Karpas-422 (cell line): ENCODE data around the gene ZNF701. TPM values are rescaled to one million over a fixed set of nuclear protein-coding genes. Genes with fewer than 3 reads are reported as not detected.
"Not testable (repeated sequence)": the region's sequence is repeated elsewhere in the genome, so short reads cannot be mapped to it uniquely, and the experiment has no call there.

Source experiments
- DNase-seq: peaks from one replicate; pipeline ENCODE4 v3.0.0-alpha.2; 2015
- H2AFZ ChIP-seq: fragments of 200-600 bp; sonication (generic); 2 replicates; pipeline ENCODE4 v1.6.1; 2014; ENCODE audit warnings: antibody characterized with exemption, low read length, mixed read lengths
- H3K27ac ChIP-seq: fragments of 200-600 bp; sonication (generic); 2 replicates; pipeline ENCODE4 v1.5.1; 2014; ENCODE audit warnings: mild to moderate bottlenecking, low read length, moderate library complexity
- H3K27me3 ChIP-seq: fragments of 200-600 bp; sonication (generic); 2 replicates; pipeline ENCODE4 v1.6.1; 2014; ENCODE audit warnings: low read length, mixed read lengths
- H3K36me3 ChIP-seq: fragments of 200-600 bp; sonication (generic); 2 replicates; pipeline ENCODE4 v1.6.1; 2014; ENCODE audit warnings: low read length, mixed read lengths; ENCODE audit not compliant: insufficient read depth
- H3K4me1 ChIP-seq: fragments of 200-600 bp; sonication (generic); 2 replicates; pipeline ENCODE4 v1.6.1; 2014; ENCODE audit warnings: mild to moderate bottlenecking, low read length, mixed read lengths
- H3K4me2 ChIP-seq: fragments of 200-600 bp; sonication (generic); 2 replicates; pipeline ENCODE4 v1.6.1; 2014; ENCODE audit warnings: low read length, low read depth, mild to moderate bottlenecking; ENCODE audit not compliant: poor library complexity, severe bottlenecking
- H3K4me3 ChIP-seq: fragments of 200-600 bp; sonication (generic); 2 replicates; pipeline ENCODE4 v1.5.1; 2014; ENCODE audit warnings: mild to moderate bottlenecking, antibody characterized with exemption, low read length, mixed read lengths
- H3K79me2 ChIP-seq: fragments of 200-600 bp; sonication (generic); 2 replicates; pipeline ENCODE4 v1.6.1; 2014; ENCODE audit warnings: mild to moderate bottlenecking, low read length, mixed read lengths
- H3K9ac ChIP-seq: fragments of 200-600 bp; sonication (generic); 2 replicates; pipeline ENCODE4 v1.6.0; 2014; ENCODE audit warnings: low read length
- H3K9me2 ChIP-seq: fragments of 200-600 bp; sonication (generic), shearing (Covaris generic); replicated peaks from 2 replicates; pipeline ENCODE4 v1.6.0; 2014; ENCODE audit warnings: mild to moderate bottlenecking, low read length, moderate library complexity; ENCODE audit not compliant: insufficient read depth
- H3K9me3 ChIP-seq: fragments of 300-700, 200-600 bp; sonication (generic); 2 replicates; pipeline ENCODE4 v1.6.1; 2014; ENCODE audit warnings: low read length, mixed read lengths
- H4K20me1 ChIP-seq: fragments of 200-600 bp; sonication (generic); 2 replicates; pipeline ENCODE4 v1.6.1; 2014; ENCODE audit warnings: mild to moderate bottlenecking, antibody characterized with exemption, low read length, low read depth; ENCODE audit not compliant: insufficient read depth
- total RNA-seq: library from RNA; depleted of rRNA; stranded (reverse); fragments of >200 nt; shearing (Covaris generic); gene quantifications from 2 replicates; pipeline ENCODE4 v1.2.3, GENCODE V29; 2014; ENCODE audit warnings: low replicate concordance

ZNF701 gene
- total RNA-seq, 1 experiment from 2014 or later: 43.8 TPM

DNA sequence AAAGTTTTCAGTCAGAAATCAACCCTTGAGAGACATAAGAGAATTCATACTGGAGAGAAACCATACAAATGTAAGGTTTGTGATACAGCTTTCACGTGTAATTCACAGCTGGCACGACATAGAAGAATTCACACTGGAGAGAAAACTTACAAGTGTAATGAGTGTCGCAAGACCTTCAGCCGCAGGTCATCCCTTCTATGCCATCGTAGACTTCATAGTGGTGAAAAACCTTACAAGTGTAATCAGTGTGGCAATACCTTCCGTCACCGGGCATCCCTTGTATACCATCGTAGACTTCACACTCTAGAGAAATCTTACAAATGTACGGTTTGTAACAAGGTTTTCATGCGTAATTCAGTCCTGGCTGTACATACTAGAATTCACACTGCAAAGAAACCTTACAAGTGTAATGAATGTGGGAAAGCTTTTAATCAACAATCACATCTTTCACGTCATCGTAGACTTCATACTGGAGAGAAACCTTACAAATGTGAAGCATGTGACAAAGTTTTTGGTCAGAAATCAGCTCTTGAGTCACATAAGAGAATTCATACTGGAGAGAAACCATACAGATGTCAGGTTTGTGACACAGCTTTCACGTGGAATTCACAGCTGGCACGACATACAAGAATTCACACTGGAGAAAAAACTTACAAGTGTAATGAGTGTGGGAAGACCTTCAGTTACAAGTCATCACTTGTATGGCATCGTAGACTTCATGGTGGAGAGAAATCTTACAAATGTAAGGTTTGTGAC, 15.7 kb upstream of the ZNF701 start:
- no peak overlapping the region for H3K27ac ChIP-seq
- no peak overlapping the region for H2AFZ ChIP-seq
- no peak overlapping the region for H3K9ac ChIP-seq
- no peak overlapping the region for H3K4me3 ChIP-seq
- H3K9me3 ChIP-seq: peaks cover 63% of the 10 kb centered on the region
- H4K20me1 ChIP-seq: no peaks in the 10 kb centered on the region
- H3K4me1 ChIP-seq: no peaks in the 10 kb centered on the region
- no peaks in the 10 kb centered on the region for H3K9me2 ChIP-seq
- no peak for DNase-seq
- peaks cover 30% of the 10 kb centered on the region for H3K79me2 ChIP-seq
- no peaks in the 10 kb centered on the region for H3K27me3 ChIP-seq
- peaks cover 88% of the 10 kb centered on the region for H3K36me3 ChIP-seq
- H3K4me2 ChIP-seq: no peak overlapping the region

DNA sequence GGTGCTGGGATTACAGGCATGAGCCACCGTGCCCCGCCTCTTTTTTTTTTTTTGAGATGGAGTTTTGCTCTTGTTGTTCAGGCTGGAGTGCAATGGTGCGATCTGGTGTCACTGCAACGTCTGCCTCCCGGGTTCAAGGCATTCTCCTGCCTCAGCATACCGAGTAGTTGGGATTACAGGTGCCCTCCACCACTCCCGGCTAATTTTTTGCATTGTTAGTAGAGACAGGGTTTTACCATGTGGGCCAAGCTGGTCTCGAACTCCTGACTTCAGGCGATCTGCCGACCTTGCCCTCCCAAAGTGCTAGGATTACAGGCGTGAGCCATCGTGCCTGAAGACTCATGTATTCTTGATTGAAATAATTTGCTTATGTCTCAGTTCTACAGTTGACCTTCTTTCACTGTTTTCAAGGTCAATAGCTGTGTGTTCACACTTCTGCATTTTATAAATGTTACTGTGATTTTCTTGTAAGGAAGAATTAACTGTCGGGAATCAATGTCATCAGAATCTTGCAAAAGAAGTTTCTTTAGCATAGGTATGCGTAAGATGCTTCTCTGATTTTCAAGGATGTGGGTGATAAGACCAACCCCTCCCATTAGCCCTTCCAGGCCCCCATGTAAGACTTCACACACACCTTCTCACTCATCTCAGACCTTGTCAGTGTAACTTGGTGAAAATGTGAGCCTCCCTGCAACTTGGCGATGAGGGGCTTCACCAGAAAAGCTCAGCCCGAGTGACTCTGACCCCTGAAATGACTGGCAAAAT, 12.7 kb upstream of the ZNF701 start:
- Histone ChIP-seq H4K20me1 (no peaks in the 10 kb centered on the region), H3K4me3 (no peak overlapping the region), H3K9me3 (peaks cover 46% of the 10 kb centered on the region), H3K9ac (no peak overlapping the region), H3K4me1 (no peaks in the 10 kb centered on the region), H3K79me2 (peaks cover 31% of the 10 kb centered on the region), H3K9me2 (no peaks in the 10 kb centered on the region), H3K4me2 (no peak overlapping the region), H2AFZ (no peak overlapping the region), H3K27ac (no peak overlapping the region), H3K27me3 (no peaks in the 10 kb centered on the region), H3K36me3 (peaks cover 84% of the 10 kb centered on the region)
- DNase-seq: no peak

DNA sequence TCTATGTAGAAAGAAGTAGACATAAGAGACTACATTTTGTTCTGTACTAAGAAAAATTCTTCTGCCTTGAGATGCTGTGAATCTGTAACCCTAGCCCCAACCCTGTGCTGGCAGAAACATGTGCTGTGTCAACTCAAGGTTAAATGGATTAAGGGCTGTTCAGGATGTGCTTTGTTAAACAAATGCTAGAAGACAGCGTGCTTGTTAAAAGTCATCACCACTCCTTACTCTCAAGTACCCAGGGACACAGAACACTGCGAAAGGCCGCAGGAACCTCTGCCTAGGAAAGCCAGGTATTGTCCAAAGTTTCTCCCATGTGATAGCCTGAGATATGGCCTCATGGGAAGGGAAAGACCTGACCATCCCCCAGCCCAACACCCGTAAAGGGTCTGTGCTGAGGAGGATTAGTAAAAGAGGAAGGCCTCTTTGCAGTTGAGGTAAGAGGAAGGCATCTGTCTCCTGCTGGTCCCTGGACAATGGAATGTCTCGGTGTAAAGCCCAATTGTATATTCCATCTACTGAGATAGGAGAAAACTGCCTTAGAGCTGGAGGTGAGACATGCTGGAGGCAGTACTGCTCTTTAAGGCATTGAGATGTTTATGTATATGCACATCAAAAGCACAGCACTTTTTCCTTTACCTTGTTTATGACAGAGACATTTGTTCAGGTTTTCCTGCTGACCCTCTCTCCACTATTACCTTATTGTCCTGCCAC, 11.2 kb upstream of the ZNF701 start:
- H2AFZ ChIP-seq, H4K20me1 ChIP-seq, H3K9ac ChIP-seq, H3K4me1 ChIP-seq, H3K27ac ChIP-seq, H3K4me3 ChIP-seq, DNase-seq, H3K9me2 ChIP-seq, H3K4me2 ChIP-seq, H3K27me3 ChIP-seq: not testable (repeated sequence)
- peaks cover 31% of the 10 kb centered on the region for H3K79me2 ChIP-seq
- peaks cover 32% of the 10 kb centered on the region for H3K9me3 ChIP-seq
- H3K36me3 ChIP-seq: peaks cover 83% of the 10 kb centered on the region

DNA sequence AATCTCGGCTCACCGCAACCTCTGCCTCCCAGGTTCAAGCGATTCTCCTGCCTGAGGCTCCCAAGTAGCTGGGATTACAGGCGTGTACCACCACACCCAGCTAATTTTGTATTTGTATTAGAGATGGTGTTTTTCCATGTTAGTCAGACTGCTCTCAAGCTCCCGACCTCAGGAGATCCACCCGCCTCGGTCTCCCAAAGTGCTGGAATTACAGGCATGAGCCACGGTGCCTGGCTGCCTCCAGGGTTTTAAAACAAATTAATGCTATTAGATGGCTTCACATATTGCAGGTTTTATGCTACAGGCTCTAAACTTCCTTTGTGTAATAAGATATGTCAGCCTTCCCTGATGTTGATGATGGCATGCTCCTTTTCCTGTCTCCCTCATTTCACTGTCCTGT, 8.5 kb upstream of the ZNF701 start:
- not testable (repeated sequence) for H2AFZ ChIP-seq, H3K9ac ChIP-seq, H4K20me1 ChIP-seq, H3K27ac ChIP-seq, H3K4me3 ChIP-seq, H3K4me1 ChIP-seq, H3K9me2 ChIP-seq, DNase-seq, H3K4me2 ChIP-seq, H3K27me3 ChIP-seq
- Histone ChIP-seq H3K79me2 (peaks cover 26% of the 10 kb centered on the region), H3K36me3 (peaks cover 63% of the 10 kb centered on the region), H3K9me3 (peaks cover 11% of the 10 kb centered on the region; the same call in 1 of the 2 replicates)

DNA sequence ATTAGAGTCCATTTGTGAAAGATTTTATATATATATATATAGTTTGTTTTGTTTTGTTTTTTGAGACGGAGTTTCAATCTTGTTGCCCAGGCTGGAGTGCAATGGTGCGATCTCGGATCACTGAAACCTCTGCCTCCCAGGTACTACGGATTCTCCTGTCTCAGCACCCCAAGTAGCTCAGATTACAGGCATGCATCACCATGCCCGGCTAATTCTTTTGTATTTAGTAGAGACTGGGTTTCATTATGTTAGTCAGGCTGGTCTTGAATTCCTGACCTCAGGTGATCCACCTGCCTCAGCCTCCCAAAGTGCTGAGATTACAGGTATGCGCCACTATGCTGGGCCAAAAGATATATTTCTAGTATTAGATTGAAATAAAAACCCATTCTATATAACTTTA, 4.0 kb upstream of the ZNF701 start:
- no peaks in the 10 kb centered on the region for H3K27me3 ChIP-seq
- H3K79me2 ChIP-seq: peaks cover 10% of the 10 kb centered on the region
- H3K9ac ChIP-seq: no peak overlapping the region
- peaks cover 27% of the 10 kb centered on the region for H3K36me3 ChIP-seq
- DNase-seq: no peak
- H3K9me2 ChIP-seq: no peaks in the 10 kb centered on the region
- peaks cover 12% of the 10 kb centered on the region for H3K4me1 ChIP-seq
- H3K4me3 ChIP-seq: no peak overlapping the region
- H2AFZ ChIP-seq: no peak overlapping the region
- H3K9me3 ChIP-seq: no peaks in the 10 kb centered on the region; the same call in 1 of the 2 replicates
- no peak overlapping the region for H3K4me2 ChIP-seq
- no peak overlapping the region for H3K27ac ChIP-seq
- no peaks in the 10 kb centered on the region for H4K20me1 ChIP-seq

DNA sequence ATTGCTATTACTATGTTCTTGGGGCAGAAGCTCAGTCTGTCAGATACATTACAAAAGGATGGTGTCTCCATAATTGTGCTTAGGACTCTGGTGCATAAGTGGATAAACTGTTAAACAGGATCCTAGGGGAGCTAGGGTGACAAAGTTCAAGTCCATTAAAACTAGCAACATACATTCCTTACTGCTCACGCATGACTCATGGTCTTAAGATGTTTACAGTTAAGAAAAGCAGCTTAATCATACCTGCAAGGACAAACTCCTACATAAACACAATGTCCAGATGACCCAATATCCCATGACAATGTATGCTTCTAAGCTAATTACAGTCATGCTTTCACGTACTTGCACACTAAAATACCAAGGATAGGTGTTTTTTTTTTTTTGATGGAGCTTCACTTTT, 3.5 kb upstream of the ZNF701 start:
- Histone ChIP-seq H3K79me2 (peaks cover 14% of the 10 kb centered on the region), H2AFZ (no peak overlapping the region), H3K9me2 (no peaks in the 10 kb centered on the region), H3K4me1 (peaks cover 14% of the 10 kb centered on the region), H3K27ac (no peak overlapping the region), H4K20me1 (no peaks in the 10 kb centered on the region), H3K27me3 (no peaks in the 10 kb centered on the region), H3K4me3 (no peak overlapping the region), H3K36me3 (peaks cover 27% of the 10 kb centered on the region), H3K9ac (no peak overlapping the region), H3K9me3 (no peaks in the 10 kb centered on the region; the same call in 1 of the 2 replicates), H3K4me2 (no peak overlapping the region)
- DNase-seq: no peak

DNA sequence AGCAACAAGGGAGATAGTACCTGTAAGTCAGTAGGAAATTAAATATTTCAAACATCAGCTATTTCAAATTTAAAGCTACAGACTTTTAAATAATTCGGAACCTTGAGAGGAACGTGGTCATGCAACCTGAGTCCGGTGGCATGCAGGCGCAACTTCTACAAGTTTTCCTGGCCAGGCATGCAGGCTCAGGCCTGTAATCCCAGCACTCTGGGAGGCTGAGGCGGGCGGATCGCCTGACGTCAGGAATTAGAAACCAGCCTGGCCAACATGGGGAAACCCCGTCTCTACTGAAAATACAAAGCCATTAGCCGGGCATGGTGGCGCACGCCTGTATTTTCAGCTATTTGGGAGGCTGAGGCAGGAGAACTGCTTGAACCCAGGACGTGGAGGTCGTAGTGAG, 2.2 kb upstream of the ZNF701 start:
- H3K9ac ChIP-seq: no peak overlapping the region
- no peaks in the 10 kb centered on the region for H3K9me2 ChIP-seq
- peaks cover 28% of the 10 kb centered on the region for H3K36me3 ChIP-seq
- H3K27me3 ChIP-seq: no peaks in the 10 kb centered on the region
- H3K4me1 ChIP-seq: peaks cover 14% of the 10 kb centered on the region
- no peak overlapping the region for H3K4me2 ChIP-seq
- peaks cover 28% of the 10 kb centered on the region for H3K79me2 ChIP-seq
- no peak overlapping the region for H2AFZ ChIP-seq
- no peaks in the 10 kb centered on the region for H4K20me1 ChIP-seq
- DNase-seq: no peak
- H3K27ac ChIP-seq: no peak overlapping the region
- H3K4me3 ChIP-seq: no peak overlapping the region
- no peaks in the 10 kb centered on the region for H3K9me3 ChIP-seq

DNA sequence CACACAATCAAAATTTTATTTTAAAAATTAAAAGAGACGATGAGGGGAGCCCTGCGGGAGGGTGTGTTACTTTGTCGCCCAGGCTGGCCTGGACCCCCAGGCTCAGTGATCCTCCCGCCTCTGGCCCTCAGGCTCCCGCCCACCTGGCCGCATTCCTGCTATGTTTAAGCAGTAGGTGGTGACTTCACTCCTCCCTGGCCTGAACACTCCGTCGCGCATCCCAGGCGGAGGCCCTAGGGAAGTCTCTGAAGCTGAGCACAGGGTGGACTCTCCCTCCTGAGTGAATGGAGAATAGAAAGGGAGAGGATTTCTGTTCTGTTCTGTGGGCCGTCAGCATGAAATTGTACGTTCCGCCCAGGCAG, 468 bp upstream of the ZNF701 start:
- not testable (repeated sequence) for H3K27me3 ChIP-seq, H3K9me3 ChIP-seq, H3K9me2 ChIP-seq, H3K27ac ChIP-seq, DNase-seq, H4K20me1 ChIP-seq
- Histone ChIP-seq H3K36me3 (peaks cover 33% of the 10 kb centered on the region), H3K79me2 (peaks cover 44% of the 10 kb centered on the region), H3K4me2 (peak overlapping the region; percentile 99), H3K9ac (peak overlapping the region; percentile 58), H3K4me1 (peaks cover 14% of the 10 kb centered on the region), H3K4me3 (peak overlapping the region; percentile 99), H2AFZ (peak overlapping the region; percentile 63; the same call in 1 of the 2 replicates)
